Trophoblast cell (in vitro differentiated cells and primary cell): ENCODE measurements around the gene ADIRF.

Source experiments
- DNase-seq, 2 donors: peaks; one replicate each; pipeline ENCODE4 v3.0.0-alpha.2; 2016
- H2AFZ ChIP-seq: 2 replicates; pipeline ENCODE4 v1.6.1; 2013; ENCODE audit warnings: low read length, moderate library complexity, mild to moderate bottlenecking; ENCODE audit not compliant: insufficient read depth, poor library complexity
- H2AK5ac ChIP-seq: 2 replicates; pipeline ENCODE4 v1.6.1; 2013; ENCODE audit warnings: mild to moderate bottlenecking, low read length
- H2BK120ac ChIP-seq: 2 replicates; pipeline ENCODE4 v1.6.1; 2013; ENCODE audit warnings: low read length, mild to moderate bottlenecking, moderate library complexity; ENCODE audit not compliant: insufficient read depth, poor library complexity
- H2BK12ac ChIP-seq: 2 replicates; pipeline ENCODE4 v1.6.1; 2013; ENCODE audit warnings: mild to moderate bottlenecking, low read length, moderate library complexity
- H2BK5ac ChIP-seq: 2 replicates; pipeline ENCODE4 v1.6.1; 2013; ENCODE audit warnings: low read length, low read depth, moderate library complexity, mild to moderate bottlenecking; ENCODE audit not compliant: poor library complexity
- H3K14ac ChIP-seq: 2 replicates; pipeline ENCODE4 v1.6.1; 2013; ENCODE audit warnings: mild to moderate bottlenecking, low read length
- H3K18ac ChIP-seq: 2 replicates; pipeline ENCODE4 v1.6.1; 2013; ENCODE audit warnings: mild to moderate bottlenecking, low read length
- H3K23ac ChIP-seq: 2 replicates; pipeline ENCODE4 v1.6.1; 2013; ENCODE audit warnings: low read length
- H3K27ac ChIP-seq: 2 replicates; pipeline ENCODE4 v1.5.1; 2013; ENCODE audit warnings: low read depth, mild to moderate bottlenecking, inconsistent platforms, low read length, moderate library complexity
- H3K27me3 ChIP-seq: 2 replicates; pipeline ENCODE4 v1.6.1; 2013; ENCODE audit warnings: inconsistent platforms, mild to moderate bottlenecking, low read length, moderate library complexity; ENCODE audit not compliant: insufficient read depth
- H3K36me3 ChIP-seq, 2 experiments: 1 replicate in 1 of 2; 2 replicates in 1 of 2; pipeline ENCODE4 v1.6.1; 2013; ENCODE audit warnings: low read length in 2 of 2, mild to moderate bottlenecking in 2 of 2, moderate library complexity in 1 of 2; ENCODE audit not compliant: insufficient read depth in 2 of 2, control insufficient read depth in 1 of 2
- H3K4ac ChIP-seq: 2 replicates; pipeline ENCODE4 v1.6.1; 2013; ENCODE audit warnings: low read depth, mild to moderate bottlenecking, low read length, moderate library complexity
- H3K4me1 ChIP-seq, 2 experiments: 1 replicate in 1 of 2; 2 replicates in 1 of 2; pipeline ENCODE4 v1.6.1; 2013; ENCODE audit warnings: low read length in 2 of 2, mild to moderate bottlenecking in 2 of 2, moderate library complexity in 1 of 2; ENCODE audit not compliant: insufficient read depth in 2 of 2, control insufficient read depth in 1 of 2
- H3K4me2 ChIP-seq: 2 replicates; pipeline ENCODE4 v1.6.1; 2013; ENCODE audit warnings: inconsistent platforms, mild to moderate bottlenecking, low read length, moderate library complexity
- H3K4me3 ChIP-seq: 2 replicates; pipeline ENCODE4 v1.5.1; 2013; ENCODE audit warnings: mild to moderate bottlenecking, low read depth, low read length, inconsistent platforms
- H3K79me1 ChIP-seq: one replicate; pipeline ENCODE4 v1.6.1; 2013; ENCODE audit warnings: low read length
- H3K79me2 ChIP-seq: 2 replicates; pipeline ENCODE4 v1.6.1; 2013; ENCODE audit warnings: low read length, mild to moderate bottlenecking; ENCODE audit not compliant: control insufficient read depth, insufficient read depth, poor library complexity
- H3K9ac ChIP-seq: 2 replicates; pipeline ENCODE4 v1.6.1; 2013; ENCODE audit warnings: mild to moderate bottlenecking, low read length
- H3K9me3 ChIP-seq: 2 replicates; pipeline ENCODE4 v1.6.1; 2013; ENCODE audit warnings: low read depth, mild to moderate bottlenecking, control low read depth, inconsistent platforms, low read length; ENCODE audit not compliant: insufficient read depth
- H4K12ac ChIP-seq: 2 replicates; pipeline ENCODE4 v1.6.1; 2013; ENCODE audit warnings: low read depth, mild to moderate bottlenecking, low read length, moderate library complexity
- H4K8ac ChIP-seq: 2 replicates; pipeline ENCODE4 v1.6.1; 2013; ENCODE audit warnings: low read depth, mild to moderate bottlenecking, low read length, moderate library complexity
- H4K91ac ChIP-seq: one replicate; pipeline ENCODE4 v1.6.1; 2013; ENCODE audit warnings: low read depth, mild to moderate bottlenecking, low read length, moderate library complexity
- WGBS: extraction: QIAGEN DNeasy Blood & Tissue Kit; methylation state at CpG from one replicate; pipeline ENCODE4 v1.1.7; 2013; ENCODE audit warnings: missing lambda C conversion rate; ENCODE audit not compliant: insufficient read length, insufficient coverage; ENCODE audit errors: extremely low coverage; 5-methylcytosine and 5-hydroxymethylcytosine counted together

Gene ADIRF

DNA sequence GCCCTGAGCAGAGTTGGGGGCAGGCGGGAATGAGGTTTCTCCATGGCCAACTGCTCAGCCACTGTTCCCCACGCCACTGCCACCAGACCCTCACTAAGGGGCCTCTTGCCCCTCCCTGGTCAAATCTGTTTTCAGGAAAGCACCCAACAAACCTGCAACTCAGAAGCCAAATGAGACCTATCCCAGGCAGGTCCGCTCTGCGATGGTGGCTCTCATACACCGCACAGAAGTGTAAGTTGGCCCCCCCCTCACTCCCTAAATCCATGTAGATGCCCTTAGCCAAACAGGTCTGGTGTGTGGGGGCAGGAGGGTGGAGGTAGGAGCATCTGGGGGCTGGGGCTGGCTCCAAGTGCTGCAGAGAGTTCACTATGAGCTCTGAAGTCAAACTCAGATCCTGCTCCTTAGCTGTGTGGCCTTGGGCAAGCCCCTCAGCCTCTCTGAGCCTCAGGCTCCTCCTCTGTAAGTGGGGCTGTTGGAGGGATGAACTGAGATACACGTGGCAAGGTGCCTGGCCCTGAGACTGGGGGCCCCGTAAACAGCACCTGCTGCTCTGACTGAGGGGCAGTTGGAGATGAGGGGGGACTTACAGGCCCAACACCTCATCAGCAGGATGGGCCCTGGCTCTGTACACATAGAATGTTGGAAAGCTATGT is 12.0 kb upstream of the ADIRF start:
- H3K14ac ChIP-seq: no peak overlapping the region
- H3K79me2 ChIP-seq: peaks cover 2% of the 10 kb centered on the region
- no peak for DNase-seq
- no peak overlapping the region for H2AK5ac ChIP-seq
- WGBS: no CpG with 5 or more reads among the region's 7 CpGs
- no peak overlapping the region for H2BK12ac ChIP-seq
- no peak overlapping the region for H2BK120ac ChIP-seq
- H3K27ac ChIP-seq: no peak overlapping the region
- H3K36me3 ChIP-seq: no peaks in the 10 kb centered on the region
- no peak overlapping the region for H3K23ac ChIP-seq
- peaks cover 34 to 45% of the 10 kb centered on the region in 2 experiments for H3K4me1 ChIP-seq
- no peak overlapping the region for H4K12ac ChIP-seq
- no peak overlapping the region for H3K18ac ChIP-seq
- peaks cover 10% of the 10 kb centered on the region for H3K9me3 ChIP-seq
- no peak overlapping the region for H3K4me2 ChIP-seq
- H2BK5ac ChIP-seq: no peak overlapping the region
- H3K27me3 ChIP-seq: no peaks in the 10 kb centered on the region
- peaks cover 13% of the 10 kb centered on the region for H3K79me1 ChIP-seq
- H4K91ac ChIP-seq: no peak overlapping the region
- H2AFZ ChIP-seq: no peak overlapping the region
- H3K9ac ChIP-seq: no peak overlapping the region
- no peak overlapping the region for H4K8ac ChIP-seq
- H3K4ac ChIP-seq: no peak overlapping the region
- no peak overlapping the region for H3K4me3 ChIP-seq

DNA sequence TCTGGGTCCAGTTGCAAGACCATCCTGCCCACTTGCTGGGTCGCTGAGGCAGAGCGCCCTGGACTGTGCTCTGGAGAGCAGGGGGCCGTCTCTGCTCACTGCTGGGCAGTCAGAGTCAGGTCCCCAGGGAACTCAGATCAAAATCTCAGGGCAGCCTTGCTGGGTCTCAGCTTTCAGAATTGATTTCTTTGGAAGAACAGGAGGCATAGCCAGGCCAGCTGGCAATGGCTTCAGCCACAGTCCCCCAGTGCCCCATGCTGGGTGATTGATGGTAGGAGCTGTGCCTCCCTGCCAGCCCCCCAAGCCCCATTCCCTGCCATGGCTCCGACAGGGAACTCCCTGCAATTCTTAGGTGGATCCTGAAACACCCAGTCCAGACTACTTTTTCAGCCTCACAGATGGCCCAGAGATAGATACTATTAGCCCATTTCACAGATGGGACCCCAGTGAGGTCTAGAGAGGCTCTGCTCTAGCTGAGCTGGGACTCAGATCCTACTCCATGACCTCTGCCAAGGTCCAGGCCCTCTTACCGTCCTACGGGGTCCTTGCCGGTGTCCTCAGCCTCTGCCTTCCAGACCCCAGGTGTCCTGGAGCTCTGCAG is 11.3 kb upstream of the ADIRF start:
- peaks cover 34 to 45% of the 10 kb centered on the region in 2 experiments for H3K4me1 ChIP-seq
- peaks cover 14% of the 10 kb centered on the region for H3K9me3 ChIP-seq
- no peak overlapping the region for H3K9ac ChIP-seq
- no peak overlapping the region for H3K4ac ChIP-seq
- no peak overlapping the region for H3K18ac ChIP-seq
- H3K4me2 ChIP-seq: no peak overlapping the region
- no CpG with 5 or more reads among the region's 7 CpGs for WGBS
- no peak overlapping the region for H3K27ac ChIP-seq
- no peaks in the 10 kb centered on the region for H3K27me3 ChIP-seq
- H2BK5ac ChIP-seq: no peak overlapping the region
- H4K91ac ChIP-seq: no peak overlapping the region
- no peak overlapping the region for H4K12ac ChIP-seq
- H2BK12ac ChIP-seq: no peak overlapping the region
- H4K8ac ChIP-seq: no peak overlapping the region
- no peak for DNase-seq
- no peaks in the 10 kb centered on the region for H3K36me3 ChIP-seq
- H3K79me2 ChIP-seq: peaks cover 2% of the 10 kb centered on the region
- H3K4me3 ChIP-seq: no peak overlapping the region
- H2AFZ ChIP-seq: no peak overlapping the region
- H2BK120ac ChIP-seq: no peak overlapping the region
- no peak overlapping the region for H3K14ac ChIP-seq
- H3K79me1 ChIP-seq: peaks cover 13% of the 10 kb centered on the region
- H3K23ac ChIP-seq: no peak overlapping the region
- H2AK5ac ChIP-seq: no peak overlapping the region

DNA sequence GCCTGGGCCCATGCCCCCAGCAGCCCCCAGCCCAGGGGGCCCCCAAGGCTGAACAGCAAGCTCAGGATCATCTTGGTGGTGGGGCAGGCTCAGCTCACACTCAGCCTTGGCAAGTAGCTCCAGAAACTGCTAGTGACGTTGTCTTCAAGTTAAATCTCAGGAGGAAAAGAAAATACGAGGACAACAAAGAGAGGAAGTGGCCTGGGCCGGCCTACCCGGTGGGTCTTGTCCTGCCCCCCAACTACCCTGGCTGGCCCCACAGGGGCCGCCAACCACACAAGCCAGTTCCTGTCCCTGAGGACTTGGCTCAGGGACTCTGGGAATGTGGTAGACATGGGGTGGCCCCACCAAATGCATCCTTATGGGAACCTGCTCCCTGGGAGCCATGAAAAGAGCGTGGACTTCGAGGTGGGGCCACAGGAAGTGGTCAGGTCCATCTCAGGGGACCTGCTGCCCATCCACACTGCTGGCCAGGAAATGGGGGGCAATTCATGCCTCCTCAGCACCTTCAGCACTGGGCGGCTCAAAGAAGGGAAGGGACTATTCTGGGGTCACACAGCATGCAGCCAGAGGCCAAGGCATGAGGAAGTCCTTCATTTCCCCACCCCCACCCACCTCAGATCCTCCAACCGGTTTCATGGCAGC is 10.7 kb upstream of the ADIRF start, which contains the start of gene MMRN2:
MMRN2 (minus strand) TSS at position 145 of the 645 bp plus-strand sequence; CDS start at position 71, 74 bp downstream.
- Histone ChIP-seq H3K4ac (no peak within 1 kb of the TSS), H3K27me3 (no peaks in the 10 kb centered on the region), H3K79me1 (peaks cover 13% of the 10 kb centered on the region), H3K27ac (no peak within 1 kb of the TSS), H2BK5ac (no peak within 1 kb of the TSS), H3K14ac (peak within 1 kb of the TSS; percentile 26), H4K91ac (peak within 1 kb of the TSS; percentile 20), H2AK5ac (peak within 1 kb of the TSS; percentile 48), H3K4me3 (no peak within 1 kb of the TSS), H2AFZ (no peak within 1 kb of the TSS), H4K12ac (no peak within 1 kb of the TSS), H3K18ac (no peak within 1 kb of the TSS), H2BK120ac (no peak within 1 kb of the TSS), H3K4me2 (no peak within 1 kb of the TSS), H3K9me3 (peaks cover 12% of the 10 kb centered on the region), H3K79me2 (peaks cover 2% of the 10 kb centered on the region), H2BK12ac (peak within 1 kb of the TSS; percentile 44), H3K9ac (no peak within 1 kb of the TSS), H3K36me3 (no peaks in the 10 kb centered on the region), H3K23ac (no peak within 1 kb of the TSS), H3K4me1 (peaks cover 34 to 45% of the 10 kb centered on the region in 2 experiments), H4K8ac (no peak within 1 kb of the TSS)
- DNase-seq: no peak
- no CpG with 5 or more reads among the region's 9 CpGs for WGBS

DNA sequence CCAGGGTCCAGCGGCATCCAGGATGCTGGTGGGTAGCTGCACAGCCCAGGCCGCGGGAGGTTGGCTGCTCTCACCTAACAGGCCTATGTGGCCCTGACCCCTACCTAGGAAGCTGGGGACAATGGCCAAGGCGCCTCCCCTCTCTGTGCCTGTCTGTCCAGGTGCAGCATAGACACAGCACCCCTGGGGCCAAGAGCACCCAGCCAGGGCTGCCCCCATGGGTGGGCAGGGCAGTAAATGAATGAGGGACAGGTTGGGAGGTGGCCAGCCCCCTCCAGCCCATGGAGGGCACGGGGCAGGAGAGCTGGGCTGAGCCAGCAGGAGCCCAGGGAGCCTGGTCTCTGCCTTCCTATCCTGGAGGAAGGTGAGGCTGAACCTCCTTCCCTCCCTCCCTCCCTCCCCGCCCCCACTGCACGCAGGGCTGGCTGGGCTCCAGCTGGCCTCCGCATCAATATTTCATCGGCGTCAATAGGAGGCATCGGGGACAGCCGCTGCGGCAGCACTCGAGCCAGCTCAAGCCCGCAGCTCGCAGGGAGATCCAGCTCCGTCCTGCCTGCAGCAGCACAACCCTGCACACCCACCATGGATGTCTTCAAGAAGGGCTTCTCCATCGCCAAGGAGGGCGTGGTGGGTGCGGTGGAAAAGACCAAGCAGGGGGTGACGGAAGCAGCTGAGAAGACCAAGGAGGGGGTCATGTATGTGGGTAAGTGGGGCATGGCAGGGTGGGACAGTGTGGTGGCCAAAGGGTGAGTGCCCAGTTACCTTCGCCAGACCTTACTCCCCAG is 10.0 kb upstream of the ADIRF start, which contains the start of gene SNCG:
SNCG (plus strand) TSS at position 484 of the 785 bp plus-strand sequence; CDS start at position 583, 99 bp downstream.
- H2BK5ac ChIP-seq: no peak within 1 kb of the TSS
- no peaks in the 10 kb centered on the region for H3K36me3 ChIP-seq
- no peak within 1 kb of the TSS for H3K27ac ChIP-seq
- peak within 1 kb of the TSS; percentile 44 for H2BK12ac ChIP-seq
- H3K4me2 ChIP-seq: no peak within 1 kb of the TSS
- H3K4ac ChIP-seq: no peak within 1 kb of the TSS
- H3K79me1 ChIP-seq: peaks cover 13% of the 10 kb centered on the region
- H2AFZ ChIP-seq: peak within 1 kb of the TSS; percentile 0
- H4K8ac ChIP-seq: peak within 1 kb of the TSS; percentile 42
- H3K27me3 ChIP-seq: no peaks in the 10 kb centered on the region
- WGBS: no CpG with 5 or more reads among the region's 22 CpGs
- peaks cover 34 to 45% of the 10 kb centered on the region in 2 experiments for H3K4me1 ChIP-seq
- no peak for DNase-seq
- H3K18ac ChIP-seq: peak within 1 kb of the TSS; percentile 27
- no peak within 1 kb of the TSS for H4K12ac ChIP-seq
- peak within 1 kb of the TSS; percentile 34 for H2BK120ac ChIP-seq
- no peak within 1 kb of the TSS for H3K4me3 ChIP-seq
- peaks cover 12% of the 10 kb centered on the region for H3K9me3 ChIP-seq
- H3K79me2 ChIP-seq: peaks cover 2% of the 10 kb centered on the region
- peak within 1 kb of the TSS; percentile 69 for H4K91ac ChIP-seq
- peak within 1 kb of the TSS; percentile 48 for H2AK5ac ChIP-seq
- H3K9ac ChIP-seq: no peak within 1 kb of the TSS
- no peak within 1 kb of the TSS for H3K23ac ChIP-seq
- peak within 1 kb of the TSS; percentile 55 for H3K14ac ChIP-seq
